GM19240 (cell line): ENCODE results near the gene LHX6.

Experiments used
- DNase-seq: peaks from one replicate; pipeline ENCODE4 v3.0.0; 2011; ENCODE audit warnings: low spot score; ENCODE audit not compliant: insufficient read length

The LHX6 gene

DNA sequence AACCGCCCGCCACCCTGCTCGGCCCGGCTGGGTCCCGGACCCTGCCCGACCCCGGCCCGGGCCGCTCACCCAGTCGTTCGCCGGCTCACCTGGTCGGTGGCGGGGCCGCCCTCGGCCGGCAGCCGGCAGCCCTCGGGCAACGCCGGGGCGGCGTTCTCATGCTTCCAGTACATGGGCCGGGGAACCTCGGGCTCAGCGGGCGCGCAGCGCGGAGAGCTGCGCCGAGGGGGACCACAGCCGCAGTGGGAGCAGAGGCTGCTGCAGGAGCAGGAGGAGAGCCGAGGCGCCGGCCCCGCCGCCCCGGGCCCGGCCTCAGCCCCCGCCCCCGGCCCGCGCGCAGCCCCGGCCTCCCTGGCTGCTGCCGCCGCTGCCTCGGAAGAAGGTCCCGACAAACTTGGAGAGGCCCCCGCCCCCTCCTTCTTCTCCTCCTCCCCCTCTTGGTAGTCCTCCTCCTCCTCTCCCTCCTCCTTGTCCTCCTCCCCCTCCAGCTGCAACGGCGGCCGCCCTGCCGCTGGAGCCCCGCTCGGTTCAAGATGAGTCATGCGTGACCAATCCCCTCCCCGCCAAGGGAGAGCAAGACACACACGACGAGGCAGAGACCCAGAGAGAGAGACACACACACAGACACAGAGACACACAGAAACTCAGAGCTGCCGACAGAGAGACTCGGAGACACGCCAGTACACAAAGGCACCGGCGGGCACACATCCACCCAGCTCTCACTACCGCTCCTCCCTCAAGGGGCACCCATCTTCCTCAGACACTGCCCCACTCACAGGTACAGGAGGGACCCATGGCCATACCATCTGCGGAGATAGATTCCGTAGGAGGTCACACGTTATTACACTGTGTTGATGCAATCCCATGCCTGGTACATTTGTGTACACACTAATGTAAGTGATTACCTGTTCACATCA is at the start of gene LHX6:
LHX6 (minus strand) TSS at position 390 of the 917 bp plus-strand sequence; CDS start at position 173, 217 bp downstream.
- no peak for DNase-seq

DNA sequence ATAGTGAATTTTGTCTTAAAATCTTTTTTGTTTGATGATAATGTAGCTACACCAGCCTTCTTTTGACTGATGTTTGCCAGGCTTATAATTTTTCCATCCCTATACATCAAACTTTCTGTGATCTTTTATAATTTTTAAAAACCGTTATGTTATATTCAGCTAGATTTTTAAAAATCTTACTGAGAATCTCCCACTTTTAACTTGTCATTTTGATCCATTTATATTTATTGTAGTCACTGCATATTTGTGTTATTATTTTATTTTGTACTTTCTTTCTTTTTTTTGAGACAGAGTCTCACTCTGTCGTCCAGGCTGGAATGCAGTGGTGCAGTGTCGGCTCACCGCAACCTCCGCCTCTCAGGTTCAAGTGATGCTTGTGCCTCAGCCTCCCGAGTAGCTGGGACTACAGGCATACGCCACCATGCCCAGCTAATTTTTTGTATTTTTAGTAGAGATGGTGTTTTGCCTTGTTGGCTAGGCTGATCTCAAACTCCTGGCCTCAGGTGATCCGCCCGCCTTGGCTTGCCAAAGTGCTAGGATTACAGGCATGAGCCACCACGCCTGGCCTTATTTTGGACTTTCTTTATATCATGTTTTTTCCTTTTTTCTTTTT is 48.6 kb upstream of the LHX6 start:
- no peak for DNase-seq

DNA sequence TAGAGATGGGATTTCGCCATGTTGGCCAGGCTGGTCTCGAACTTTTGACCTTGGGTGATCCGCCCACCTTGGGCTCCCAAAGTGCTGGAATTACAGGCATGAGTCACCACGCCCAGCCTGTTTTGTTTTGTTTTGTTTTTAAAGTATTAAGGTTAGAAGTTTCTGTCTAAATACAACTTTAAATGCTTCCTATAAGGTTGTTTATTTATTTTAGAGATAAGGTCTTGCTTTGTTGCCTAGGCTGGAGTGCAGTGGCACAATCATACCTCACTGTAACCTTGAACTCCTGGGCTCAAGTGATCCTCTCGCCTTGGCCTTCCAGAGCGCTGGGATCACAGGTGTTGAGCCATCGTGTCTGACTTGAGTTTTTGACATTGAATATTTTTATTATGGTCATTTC is 47.3 kb upstream of the LHX6 start:
- DNase-seq, result no peak

DNA sequence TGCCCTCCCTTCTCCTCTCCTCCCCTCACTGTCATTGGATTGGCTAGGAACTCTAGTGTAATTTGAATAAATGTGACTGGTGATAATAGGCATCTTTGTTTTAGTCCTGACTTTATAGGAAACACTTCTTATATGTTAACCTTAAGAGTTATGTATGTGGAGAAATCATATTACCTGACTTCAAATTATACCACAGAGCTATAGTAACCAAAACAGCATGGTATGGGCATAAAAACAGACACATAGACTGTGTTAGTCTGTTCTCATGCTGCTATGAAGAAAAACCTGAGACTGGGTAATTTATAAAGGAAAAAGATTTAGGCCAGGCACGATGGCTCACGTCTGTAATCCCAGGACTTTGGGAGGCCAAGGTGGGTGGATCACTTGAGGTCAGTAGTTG is 45.3 kb upstream of the LHX6 start:
- DNase-seq, result no peak

DNA sequence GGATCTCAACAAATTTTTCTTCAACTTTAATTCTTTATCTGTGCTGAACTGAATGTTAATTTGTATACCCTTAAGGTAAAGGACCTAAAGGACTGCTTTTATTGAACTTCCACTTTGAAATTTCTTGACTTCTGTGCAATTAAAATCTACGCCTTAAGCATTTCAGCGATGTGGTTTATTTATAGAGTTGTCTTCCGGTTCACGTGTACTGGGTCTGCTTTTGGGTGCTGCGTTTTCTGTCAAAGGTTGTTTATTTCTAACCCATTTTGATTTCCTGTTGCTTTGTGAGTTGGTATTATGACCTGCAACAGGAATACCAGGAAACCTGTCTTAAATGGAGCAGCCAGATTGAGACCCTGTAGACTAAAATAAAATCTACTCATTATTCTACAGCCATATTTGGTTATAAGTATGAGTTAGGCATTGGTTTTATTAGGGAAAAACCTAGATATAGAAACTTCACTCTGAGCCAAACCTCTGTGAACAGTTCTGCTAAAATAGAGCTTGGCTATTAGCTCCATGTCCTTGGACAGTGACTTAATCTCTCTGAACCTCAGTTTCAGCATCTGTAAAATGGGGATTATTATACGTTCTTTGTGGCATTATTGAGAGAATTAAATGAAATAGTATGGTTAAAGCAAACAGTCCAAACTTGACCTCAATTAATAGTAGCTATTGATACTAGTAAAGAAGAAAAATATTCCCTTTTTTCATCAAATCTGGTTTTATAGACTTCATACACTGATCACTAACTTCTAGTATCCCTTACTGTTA is 39.5 kb upstream of the LHX6 start:
- DNase-seq, result no peak

DNA sequence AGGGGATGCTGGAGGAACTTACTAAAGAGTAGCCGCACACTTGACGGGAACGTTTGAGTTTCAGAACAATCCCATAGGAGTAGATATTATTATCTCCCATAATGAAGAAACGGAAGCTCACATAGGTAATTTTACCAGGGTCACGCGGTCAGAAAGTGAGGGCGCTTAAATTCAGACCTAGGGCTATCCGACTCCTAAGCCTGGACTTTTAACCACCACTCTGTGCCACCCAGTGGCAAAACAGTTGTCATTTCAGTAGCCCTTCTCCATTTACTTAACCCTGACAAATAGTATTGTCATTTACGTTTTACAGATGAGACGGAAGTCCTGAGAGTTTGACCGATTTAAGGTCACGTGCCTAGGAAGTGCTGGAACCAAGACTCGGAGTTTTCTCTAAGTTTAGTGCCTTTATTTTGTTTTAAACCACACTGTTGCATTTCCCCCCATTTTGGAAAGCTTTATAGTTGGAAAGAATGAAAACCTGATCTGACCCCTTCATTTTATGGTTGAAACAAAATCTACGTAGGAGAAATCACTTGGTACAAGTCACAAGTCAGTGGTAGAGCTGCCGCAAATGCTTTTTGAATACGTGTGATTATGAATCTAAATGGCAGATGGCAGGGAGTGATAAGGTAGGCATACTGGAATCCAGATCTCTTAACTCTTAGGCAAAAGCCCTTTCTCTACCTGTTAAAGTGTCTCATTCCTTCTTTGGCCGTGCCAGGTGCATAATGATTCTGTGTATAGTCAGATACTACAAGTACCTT is 36.6 kb upstream of the LHX6 start:
- DNase-seq, result peak; percentile 6

DNA sequence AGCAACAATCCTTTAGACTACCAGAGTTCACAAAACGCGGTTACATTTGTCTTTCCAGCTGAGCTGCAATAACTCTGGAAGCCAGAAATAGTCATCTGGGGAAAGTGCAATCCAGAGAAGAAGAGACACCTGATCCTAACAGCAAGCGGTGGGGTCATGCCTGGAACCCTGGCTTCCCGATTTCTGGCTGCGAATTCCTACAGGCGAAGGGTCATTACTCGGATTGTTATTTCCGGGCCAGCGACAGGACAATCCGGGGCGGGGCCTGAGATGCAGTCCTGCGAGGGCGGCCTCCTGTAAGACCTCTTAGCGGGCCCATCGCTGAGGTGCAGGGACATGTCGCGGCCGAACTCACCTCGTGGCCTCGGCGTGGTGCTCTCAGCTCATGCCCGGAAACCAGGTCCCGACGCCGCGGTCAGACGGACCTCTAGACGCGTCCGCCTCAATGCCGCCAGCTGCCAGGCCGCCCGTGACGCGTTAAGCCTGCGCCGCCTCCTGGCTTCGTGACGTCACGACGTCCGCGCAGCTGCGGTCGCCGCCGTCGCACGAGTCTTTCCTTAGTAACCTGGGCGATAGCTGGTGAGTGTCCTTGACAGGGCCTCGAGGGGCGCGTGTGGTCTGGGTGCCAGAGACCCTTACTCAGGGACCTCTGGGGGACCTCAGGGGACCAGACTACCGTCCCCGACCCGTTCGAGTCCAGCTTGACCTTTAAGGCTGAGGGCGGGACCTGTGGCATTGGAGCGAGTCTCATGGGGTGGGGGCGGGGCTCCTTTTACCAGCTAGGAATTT is 35.8 kb upstream of the LHX6 start, which contains the start of the genes MRRF and RBM18:
MRRF (plus strand) TSS at position 523 of the 789 bp plus-strand sequence. CDS start 6,010 bp downstream, outside the sequence.
RBM18 (minus strand) TSS at position 481 of the 789 bp plus-strand sequence. CDS start 3,348 bp downstream, outside the sequence.
- peak; percentile 75 for DNase-seq

DNA sequence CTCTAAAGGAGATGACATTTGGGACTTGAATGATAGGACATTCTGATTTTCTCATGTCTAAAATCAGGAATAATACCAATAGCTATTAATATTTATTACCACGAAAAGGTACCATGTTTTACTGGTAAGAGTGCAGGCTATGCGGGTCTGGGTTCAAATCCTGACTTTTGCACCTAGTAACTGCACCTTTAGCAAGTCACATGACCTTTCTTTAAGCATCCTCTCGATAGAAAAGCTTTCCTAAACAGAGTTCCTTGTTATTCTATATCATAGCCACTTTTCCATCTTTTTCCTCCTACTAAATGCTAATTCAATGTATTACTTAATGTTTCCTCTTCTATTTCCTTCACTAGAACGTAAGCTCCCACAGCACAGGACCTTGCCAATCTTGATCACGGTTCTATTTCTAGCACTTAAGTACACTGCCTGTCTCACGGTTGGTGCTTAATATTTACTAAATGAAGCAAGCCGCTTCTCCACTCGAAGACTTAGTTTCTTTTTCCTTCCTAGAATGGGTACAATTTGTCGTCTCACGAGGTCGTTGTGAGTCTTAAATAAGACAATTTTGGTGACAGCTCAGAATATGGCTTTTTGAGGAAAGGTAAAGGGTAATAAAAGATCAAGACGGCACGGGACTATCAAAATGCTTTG is 35.1 kb upstream of the LHX6 start:
- DNase-seq, result no peak

DNA sequence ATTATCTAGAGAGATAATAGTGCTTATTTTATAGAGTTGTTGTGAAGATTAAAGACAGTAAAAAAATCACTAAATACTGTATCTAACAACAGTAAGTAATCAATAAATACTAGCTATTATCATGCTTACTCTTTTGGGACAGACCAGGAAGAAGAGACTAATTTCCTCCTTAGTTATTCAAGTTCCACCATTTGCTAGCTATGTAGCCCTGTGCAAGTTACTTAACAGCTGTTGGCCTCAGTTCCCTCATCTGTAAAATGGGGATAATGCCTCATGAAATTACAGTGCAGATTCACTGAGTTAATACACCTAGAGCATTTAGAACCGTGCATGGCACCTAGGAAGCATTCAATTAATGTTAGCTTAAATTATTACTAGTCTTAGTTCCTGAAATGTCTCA is 33.3 kb upstream of the LHX6 start:
- no peak for DNase-seq

DNA sequence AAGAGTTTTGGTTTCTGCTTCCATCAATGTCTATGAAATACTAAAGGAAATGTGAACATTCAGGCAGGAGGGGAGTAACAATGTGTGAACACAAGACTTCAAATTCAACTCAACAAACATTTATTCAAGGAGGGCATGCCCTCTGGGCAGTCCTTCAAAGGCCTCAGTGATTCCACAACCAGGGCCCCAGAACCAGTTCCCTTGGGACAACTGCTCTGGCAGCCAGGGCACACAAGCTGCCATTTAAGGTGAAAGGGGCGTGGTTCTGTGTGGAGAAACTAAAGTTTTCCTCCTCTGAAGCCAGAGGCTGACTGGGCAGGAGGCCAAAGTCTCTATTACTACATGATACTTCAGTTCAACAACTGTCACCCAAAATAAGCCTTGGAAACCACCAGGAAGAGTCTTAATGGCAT is 32.7 kb upstream of the LHX6 start:
- no peak for DNase-seq

DNA sequence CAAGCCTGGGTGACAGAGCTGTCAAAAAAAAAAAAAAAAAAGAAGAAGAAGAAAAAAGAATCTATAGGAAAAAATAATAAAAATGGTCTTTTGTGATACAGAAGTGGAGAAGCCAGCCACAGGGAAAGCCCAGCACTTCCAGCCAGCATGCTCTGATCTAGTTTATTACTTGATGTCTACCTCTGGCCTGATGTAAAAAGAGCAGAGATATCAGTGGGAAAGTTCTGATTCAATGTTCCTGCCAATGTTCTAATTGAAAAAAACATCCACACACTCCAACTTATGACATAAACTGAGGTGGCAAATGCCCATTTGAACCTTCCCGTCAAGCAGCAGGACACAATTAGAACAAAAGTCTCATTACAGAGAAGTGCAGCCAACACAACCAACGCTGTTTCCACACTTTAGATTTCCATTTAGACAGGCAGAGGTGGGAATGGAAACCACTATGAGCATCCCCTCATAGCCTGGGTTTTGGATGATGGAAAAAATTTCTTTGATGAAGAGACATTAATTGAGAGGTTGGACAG is 30.2 kb upstream of the LHX6 start:
- no peak for DNase-seq

DNA sequence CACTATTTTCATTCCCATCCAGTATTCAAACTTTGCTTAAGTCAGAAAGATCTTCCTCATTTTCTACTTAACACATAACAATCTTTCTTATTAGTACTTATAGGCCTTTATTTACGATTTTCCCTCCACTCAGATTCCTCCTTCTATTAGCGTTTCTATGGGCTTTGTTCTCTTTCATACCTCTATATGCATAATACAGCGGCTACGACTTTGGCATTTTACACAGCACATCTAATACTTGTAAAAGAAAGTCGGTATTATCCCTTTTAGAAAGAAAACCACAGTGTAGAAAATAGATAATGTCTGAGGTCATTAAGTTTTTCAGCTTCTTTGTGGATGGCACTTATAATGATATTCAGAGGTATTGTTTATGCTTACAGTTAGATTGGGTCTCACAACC is 27.4 kb upstream of the LHX6 start:
- DNase-seq, result no peak

DNA sequence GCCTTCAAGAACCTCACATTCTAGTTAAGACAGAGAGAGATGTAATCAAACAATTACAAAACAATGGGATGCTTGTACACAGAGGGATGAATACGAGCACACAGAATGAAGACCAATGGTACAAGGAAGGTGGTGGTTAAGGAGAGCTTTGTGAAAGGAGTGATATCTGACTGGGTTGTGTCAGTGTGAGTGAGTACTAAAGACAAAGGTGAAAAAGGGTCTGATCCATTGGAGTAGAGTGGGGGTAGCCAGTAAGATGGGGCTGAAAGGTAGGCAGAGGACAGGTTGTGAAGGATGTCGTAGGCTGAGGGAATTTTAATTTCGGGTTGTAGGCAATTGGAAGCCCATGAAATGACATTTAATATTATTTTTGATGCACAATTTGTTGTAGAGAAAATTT is 26.0 kb upstream of the LHX6 start:
- DNase-seq, result no peak

DNA sequence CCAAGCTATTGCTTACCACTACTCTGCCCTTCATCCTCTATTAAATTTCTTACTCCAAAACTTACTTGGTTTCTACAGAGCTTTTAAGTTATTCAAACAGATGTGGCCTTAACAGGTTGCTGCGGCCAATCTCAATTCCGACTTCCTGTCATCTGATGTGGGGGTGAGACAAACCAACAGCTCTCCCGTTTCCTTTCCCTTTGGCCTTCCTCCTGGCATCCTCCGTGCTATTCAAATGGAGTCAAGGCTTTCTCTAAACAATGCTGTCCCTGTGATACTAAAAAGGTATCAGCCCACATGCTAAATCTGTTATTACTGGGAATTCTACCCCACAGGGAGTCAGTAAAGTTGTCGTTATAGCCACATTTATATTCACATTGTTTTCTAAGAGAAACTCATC is 24.0 kb upstream of the LHX6 start:
- DNase-seq, result no peak

DNA sequence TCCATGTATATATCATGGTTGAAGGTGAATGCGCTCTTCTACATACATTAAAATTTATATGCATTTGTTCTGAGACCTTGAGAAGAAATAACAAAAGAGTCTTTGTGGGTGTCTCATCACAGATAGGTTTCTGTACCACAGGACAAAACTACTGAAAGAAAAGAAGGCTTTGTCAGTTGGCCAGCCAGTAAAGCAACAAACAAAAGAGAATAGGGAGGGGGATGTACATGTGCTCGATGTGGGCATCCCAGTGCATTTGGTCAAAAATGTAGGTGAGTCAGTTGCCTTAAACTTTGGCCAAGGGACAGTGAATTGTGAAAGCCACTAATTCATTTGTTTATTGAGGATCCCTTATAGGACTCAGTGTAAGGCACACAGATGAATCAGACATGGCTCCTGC is 22.6 kb upstream of the LHX6 start:
- DNase-seq, result no peak

DNA sequence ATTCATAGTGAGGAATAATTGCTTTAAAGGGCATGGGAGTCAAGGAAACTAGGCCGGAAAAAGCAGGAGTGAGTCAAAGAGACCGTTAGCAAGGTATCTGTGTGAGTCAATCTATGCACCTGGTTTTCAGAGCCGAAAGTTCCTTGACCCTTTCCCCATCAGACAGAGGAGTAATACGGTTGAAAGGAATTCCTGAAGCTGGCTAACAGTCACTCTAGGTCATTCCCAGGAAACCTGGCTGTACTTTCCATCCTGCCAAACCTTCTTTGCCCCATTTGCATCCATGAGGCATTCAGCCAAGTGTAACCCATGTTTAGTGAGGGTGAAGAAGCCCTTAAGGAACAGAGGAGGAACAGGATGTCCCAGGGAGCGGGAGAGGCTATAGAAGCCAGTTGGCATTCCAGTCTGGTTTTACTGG is 19.7 kb upstream of the LHX6 start:
- no peak for DNase-seq

DNA sequence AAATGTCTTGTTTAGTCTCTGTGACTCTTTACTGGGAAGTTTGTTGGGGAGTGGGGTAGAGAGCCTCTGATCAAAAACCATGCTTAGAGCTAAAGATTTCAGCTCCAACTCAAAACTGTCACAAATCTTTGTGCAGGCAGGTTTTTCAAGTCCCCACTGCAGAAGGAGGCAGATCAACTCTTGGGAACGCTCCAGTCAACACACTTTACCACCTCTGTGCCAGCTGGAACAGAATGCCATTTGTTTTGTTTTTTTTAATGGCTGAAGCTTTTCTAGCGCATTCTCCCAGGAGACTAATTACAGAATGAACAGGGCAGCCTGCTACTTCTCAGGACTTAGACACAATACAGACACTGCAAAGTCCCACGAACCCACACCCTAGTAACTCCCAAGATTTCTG is 17.9 kb upstream of the LHX6 start:
- no peak for DNase-seq

DNA sequence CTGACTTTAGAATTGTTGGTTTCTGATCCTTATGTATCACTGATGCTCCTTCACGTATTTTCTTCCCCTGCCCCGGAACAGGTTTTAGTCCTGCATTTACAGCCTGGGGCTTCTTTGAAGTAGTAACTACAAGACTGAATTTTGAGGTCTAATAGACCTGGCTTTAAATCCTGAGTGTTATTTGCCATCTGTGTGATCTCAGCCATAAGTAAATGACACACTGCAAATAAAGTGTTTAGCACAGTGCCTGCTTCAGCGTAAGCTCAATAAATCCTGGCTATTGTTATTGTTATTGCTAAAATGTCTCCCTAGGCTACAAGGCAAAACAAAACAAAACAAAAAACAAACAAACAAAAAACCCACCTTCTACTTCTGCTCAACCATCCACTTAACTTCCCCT is 15.6 kb upstream of the LHX6 start:
- DNase-seq, result no peak

DNA sequence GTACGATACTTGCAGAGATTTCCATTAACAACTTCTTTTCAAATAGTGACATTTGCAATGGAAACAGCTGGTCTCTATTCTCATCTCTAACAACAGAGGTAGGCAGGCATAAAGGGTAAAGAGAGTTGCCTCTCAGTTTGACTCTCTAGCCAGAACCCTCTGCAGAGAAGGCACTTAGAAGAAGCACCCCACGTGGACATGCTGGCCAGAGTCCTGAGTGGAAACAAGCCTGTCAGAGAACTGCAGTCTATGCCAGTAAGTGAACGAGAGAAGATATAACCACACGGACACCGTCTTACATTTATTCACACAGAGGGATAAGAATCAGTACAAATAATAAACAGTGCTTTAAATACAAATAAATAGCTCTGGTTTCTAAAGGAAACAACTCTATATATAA is 11.0 kb upstream of the LHX6 start:
- DNase-seq, result no peak

DNA sequence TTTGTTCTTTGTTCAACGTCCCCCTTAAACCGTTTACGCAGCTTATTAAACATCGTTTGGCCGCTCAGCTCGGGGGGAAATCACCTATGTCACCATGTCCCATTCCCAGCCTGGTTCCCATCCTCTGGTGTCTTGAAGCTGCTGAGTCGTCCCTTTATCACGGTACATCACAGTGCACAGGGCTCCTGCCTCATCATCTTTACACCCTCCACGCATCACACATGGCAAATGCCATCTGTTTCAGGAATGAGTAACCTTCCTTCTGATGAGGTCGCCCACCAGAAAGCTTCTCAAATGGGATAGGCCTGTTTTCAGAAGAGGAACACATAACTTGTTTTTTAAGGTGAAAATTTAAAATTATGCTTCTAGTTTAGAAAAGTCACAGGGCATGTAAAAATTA is 7.9 kb upstream of the LHX6 start:
- DNase-seq, result no peak
